Uterus (tissue), 4 donors: ENCODE measurements around the gene WNT11. TPM values are rescaled to one million over a fixed set of nuclear protein-coding genes. Genes with fewer than 3 reads are reported as not detected.

Experiments used
- DNase-seq, 2 donors: peaks; one replicate each; pipeline ENCODE4 v3.0.0-alpha.2; 2019 to 2020
- H3K27ac ChIP-seq, 2 donors: fragments of 200-600 bp; sonication (generic); 1 replicate in 1 of 2; 2 replicates in 1 of 2; pipeline ENCODE4 v1.5.1; 2016 to 2018
- H3K27me3 ChIP-seq, 2 donors: fragments of 200-600 bp; sonication (generic); one replicate each; pipeline ENCODE4 v1.5.1; 2018 to 2019; ENCODE audit warnings: control low read depth in 1 of 2
- H3K36me3 ChIP-seq, 2 donors: fragments of 200-600 bp; sonication (generic); one replicate each; pipeline ENCODE4 v1.5.1; 2019; ENCODE audit warnings: control low read depth in 1 of 2
- H3K4me1 ChIP-seq, 2 donors: fragments of 200-600 bp; sonication (generic); one replicate each; pipeline ENCODE4 v1.5.1; 2018 to 2019; ENCODE audit warnings: control low read depth in 1 of 2
- H3K4me3 ChIP-seq, 2 donors: fragments of 200-600 bp; sonication (generic); 1 replicate in 1 of 2; 2 replicates in 1 of 2; pipeline ENCODE4 v1.5.1; 2018 to 2019; ENCODE audit warnings: mild to moderate bottlenecking in 1 of 2
- H3K9me3 ChIP-seq, 2 donors: fragments of 200-600 bp; sonication (generic); one replicate each; pipeline ENCODE4 v1.5.1; 2019; ENCODE audit warnings: control low read depth in 1 of 2
- CTCF ChIP-seq, 4 experiments: fragments of 200-600 bp in 2 of 4; fragments of 450-650 bp in 2 of 4; sonication (generic) in 2 of 4; IDR thresholded peaks; one replicate each; pipeline ENCODE4 v1.5.1; 2016 to 2019; ENCODE audit warnings: antibody characterized with exemption in 4 of 4, mild to moderate bottlenecking in 2 of 4, moderate library complexity in 1 of 4
- POLR2A ChIP-seq, 2 donors: fragments of 450-650 bp; IDR thresholded peaks; one replicate each; pipeline ENCODE4 v1.6.1; 2016; ENCODE audit warnings: antibody characterized with exemption in 2 of 2, mild to moderate bottlenecking in 1 of 2, moderate library complexity in 1 of 2
- intact Hi-C: fragments of 100-400 bp; cut with DNase I; formaldehyde crosslinking; loops from one replicate; pipeline ENCODE4 v1.15.1; 2023; ENCODE audit warnings: low total_unique reads
- total RNA-seq, 4 donors: library from RNA; depleted of rRNA in 3 of 4; stranded (reverse); fragments of >200 nt in 3 of 4; gene quantifications; one replicate each; pipeline versions ENCODE4 v1.1.0 to v1.2.4, GENCODE V29; 2014 to 2023
- donor health status: DM: yes; HTN: yes; CAD: no.

WNT11 gene
- total RNA-seq, 4 donors from 2014 or later, result 5.1 to 16.7 (median 9.5) TPM

GRCh38 chr11:76175783-76176182 is 30.5 kb downstream of the WNT11 start:
- no peaks in the 10 kb centered on the region for H3K27me3 ChIP-seq
- H3K27ac ChIP-seq, result no peak overlapping the region
- no peak for DNase-seq
- intact Hi-C loops, result no loop called here
- no peaks in the 10 kb centered on the region for H3K36me3 ChIP-seq
- H3K4me1 ChIP-seq, result no peaks in the 10 kb centered on the region
- H3K9me3 ChIP-seq, result no peaks in the 10 kb centered on the region
- TF ChIP-seq POLR2A (IDR thresholded peaks at IDR 0.05), result no peak
- no peak for TF ChIP-seq CTCF (IDR thresholded peaks at IDR 0.05)
- no peak overlapping the region for H3K4me3 ChIP-seq

- TF ChIP-seq POLR2A (IDR thresholded peaks at IDR 0.05) (no peak), CTCF (IDR thresholded peaks at IDR 0.05) (no peak)
- no peak overlapping the region for H3K27ac ChIP-seq
- intact Hi-C loops, result no loop called here
- H3K36me3 ChIP-seq, result no peaks in the 10 kb centered on the region
- no peaks in the 10 kb centered on the region for H3K9me3 ChIP-seq
- no peak overlapping the region for H3K4me3 ChIP-seq
- no peaks in the 10 kb centered on the region for H3K27me3 ChIP-seq
- no peaks in the 10 kb centered on the region for H3K4me1 ChIP-seq
- no peak for DNase-seq
Measured at GRCh38 chr11:76174330-76174729, 32.0 kb downstream of the WNT11 start.

GRCh38 chr11:76173663-76174062 is 32.6 kb downstream of the WNT11 start:
- no peak for DNase-seq
- no peaks in the 10 kb centered on the region for H3K9me3 ChIP-seq
- no peak for TF ChIP-seq POLR2A (IDR thresholded peaks at IDR 0.05)
- H3K36me3 ChIP-seq, result no peaks in the 10 kb centered on the region
- H3K4me3 ChIP-seq, result no peak overlapping the region
- no peaks in the 10 kb centered on the region for H3K4me1 ChIP-seq
- intact Hi-C loops, result no loop called here
- no peak overlapping the region for H3K27ac ChIP-seq
- H3K27me3 ChIP-seq, result no peaks in the 10 kb centered on the region

- intact Hi-C loops, result no loop called here
- no peaks in the 10 kb centered on the region for H3K36me3 ChIP-seq
- no peak overlapping the region for H3K27ac ChIP-seq
- no peaks in the 10 kb centered on the region for H3K4me1 ChIP-seq
- H3K9me3 ChIP-seq, result no peaks in the 10 kb centered on the region
- no peaks in the 10 kb centered on the region for H3K27me3 ChIP-seq
- H3K4me3 ChIP-seq, result no peak overlapping the region
- DNase-seq, result no peak
- TF ChIP-seq CTCF (IDR thresholded peaks at IDR 0.05) (no peak), POLR2A (IDR thresholded peaks at IDR 0.05) (no peak)
Measured at GRCh38 chr11:76172583-76172982, 33.7 kb downstream of the WNT11 start.

GRCh38 chr11:76170468-76170867 is 35.8 kb downstream of the WNT11 start:
- Histone ChIP-seq H3K27me3 (no peaks in the 10 kb centered on the region), H3K4me3 (no peak overlapping the region), H3K27ac (no peak overlapping the region), H3K9me3 (no peaks in the 10 kb centered on the region), H3K36me3 (no peaks in the 10 kb centered on the region), H3K4me1 (no peaks in the 10 kb centered on the region)
- intact Hi-C loops, result no loop called here
- DNase-seq, result no peak
- TF ChIP-seq CTCF (IDR thresholded peaks at IDR 0.05), result no peak
- no peak for TF ChIP-seq POLR2A (IDR thresholded peaks at IDR 0.05)

GRCh38 chr11:76169473-76169896 is 36.8 kb downstream of the WNT11 start:
- Histone ChIP-seq H3K27me3 (no peaks in the 10 kb centered on the region), H3K9me3 (no peaks in the 10 kb centered on the region), H3K36me3 (no peaks in the 10 kb centered on the region), H3K4me3 (no peak overlapping the region), H3K4me1 (no peaks in the 10 kb centered on the region), H3K27ac (no peak overlapping the region)
- TF ChIP-seq POLR2A (IDR thresholded peaks at IDR 0.05), result no peak
- no peak for TF ChIP-seq CTCF (IDR thresholded peaks at IDR 0.05)
- DNase-seq, result no peak
- intact Hi-C loops, result loop anchor here (10.0 kb wide), 1 partner anchor 375 kb away; no protein-coding TSS in a partner anchor
